CD4-positive, CD25-positive, alpha-beta regulatory T cell (primary cell): ENCODE results near the gene TMEM269. TPM values are rescaled to one million over a fixed set of nuclear protein-coding genes. Genes with fewer than 3 reads are reported as not detected.
A peak's percentile ranks its signal among the peaks of the same experiment; 100 is the strongest.

Experiments used
- ATAC-seq, 2 donors: fragments of 150-1000 bp; cut with Tn5 transposase; one replicate each; pipeline ENCODE4 v1.10.0; 2021; ENCODE audit warnings: low read depth in 2 of 2, moderate number of reproducible peaks in 2 of 2, moderate library complexity in 1 of 2
- DNase-seq, 3 donors: peaks; one replicate each; pipeline versions ENCODE4 v3.0.0 to v3.0.0-alpha.2; 2012 to 2022; ENCODE audit warnings: mixed read lengths in 1 of 3
- H3K27ac ChIP-seq: one replicate; pipeline ENCODE4 v1.7.0; 2013; ENCODE audit warnings: mild to moderate bottlenecking, low read length; ENCODE audit not compliant: insufficient read depth, poor library complexity, severe bottlenecking
- H3K27me3 ChIP-seq: one replicate; pipeline ENCODE4 v1.7.0; 2013; ENCODE audit warnings: low read length; ENCODE audit not compliant: control insufficient read depth, insufficient read depth
- H3K36me3 ChIP-seq: one replicate; pipeline ENCODE4 v1.7.0; 2013; ENCODE audit warnings: mild to moderate bottlenecking, low read length, moderate library complexity; ENCODE audit not compliant: control insufficient read depth, insufficient read depth
- H3K4me1 ChIP-seq: 2 replicates; pipeline ENCODE4 v1.7.0; 2013; ENCODE audit warnings: mild to moderate bottlenecking, low read length; ENCODE audit not compliant: insufficient read depth, control insufficient read depth, poor library complexity, severe bottlenecking
- H3K4me3 ChIP-seq: one replicate; pipeline ENCODE4 v1.7.0; 2013; ENCODE audit warnings: low read depth, mild to moderate bottlenecking, low read length, moderate library complexity
- H3K9me3 ChIP-seq, 2 experiments: 1 replicate in 1 of 2; 2 replicates in 1 of 2; pipeline ENCODE4 v1.7.0; 2013; ENCODE audit warnings: low read length in 2 of 2, mild to moderate bottlenecking in 1 of 2, moderate library complexity in 1 of 2; ENCODE audit not compliant: control insufficient read depth in 2 of 2
- H3K27ac Mint-ChIP-seq, 3 donors: one replicate each; pipeline ENCODE4 v1.8.0; 2020 to 2022; ENCODE audit warnings: mild to moderate bottlenecking in 3 of 3, mixed read lengths in 3 of 3, moderate library complexity in 2 of 3
- H3K27me3 Mint-ChIP-seq: one replicate; pipeline ENCODE4 v1.8.0; 2022; ENCODE audit warnings: mild to moderate bottlenecking, mixed read lengths
- H3K36me3 Mint-ChIP-seq: one replicate; pipeline ENCODE4 v1.8.0; 2020; ENCODE audit warnings: mixed read lengths
- H3K4me1 Mint-ChIP-seq, 4 donors: one replicate each; pipeline ENCODE4 v1.8.0; 2020 to 2022; ENCODE audit warnings: mixed read lengths in 4 of 4, mild to moderate bottlenecking in 1 of 4
- H3K4me3 Mint-ChIP-seq, 4 donors: one replicate each; pipeline ENCODE4 v1.8.0; 2020 to 2022; ENCODE audit warnings: mild to moderate bottlenecking in 4 of 4, mixed read lengths in 4 of 4, moderate library complexity in 3 of 4
- H3K9me3 Mint-ChIP-seq, 7 donors: one replicate each; pipeline ENCODE4 v1.8.0; 2020 to 2022; ENCODE audit warnings: mixed read lengths in 7 of 7, mild to moderate bottlenecking in 3 of 7, moderate library complexity in 2 of 7
- polyA plus RNA-seq, 4 donors: library from polyadenylated mRNA; unstranded; fragments of 300-500 nt; fragmentation: Illumina TruSeq; gene quantifications; one replicate each; pipeline ENCODE4 v1.2.3, GENCODE V29; 2021
- total RNA-seq: library from RNA; stranded (reverse); gene quantifications from one replicate; pipeline ENCODE4 v1.2.3, GENCODE V29; 2022

Gene TMEM269
- total and polyA plus RNA-seq, 5 donors from 2014 or later: 0.12 to 1.1 TPM; not detected in 3

- Histone ChIP-seq H3K27me3 (no peaks in the 10 kb centered on the region), H3K4me3 (no peak overlapping the region), H3K36me3 (no peaks in the 10 kb centered on the region), H3K9me3 (no peaks in the 10 kb centered on the region), H3K27ac (no peak overlapping the region), H3K4me1 (no peaks in the 10 kb centered on the region)
- Mint-ChIP-seq H3K27me3 (no peaks in the 10 kb centered on the region), H3K4me1 (peaks cover 0 to 11% (median 2%) of the 10 kb centered on the region in 4 donors), H3K9me3 (peaks cover 0 to 2% (median 0%) of the 10 kb centered on the region in 7 donors), H3K4me3 (no peak overlapping the region), H3K27ac (no peak overlapping the region), H3K36me3 (no peaks in the 10 kb centered on the region)
- ATAC-seq: no peak
- DNase-seq: no peak
Observed at GRCh38 chr1:42738678-42739226, 46.0 kb upstream of the TMEM269 start.

- H3K36me3 Mint-ChIP-seq: no peaks in the 10 kb centered on the region
- Histone ChIP-seq H3K27ac (no peak within 1 kb of the TSS), H3K4me3 (no peak within 1 kb of the TSS), H3K36me3 (no peaks in the 10 kb centered on the region), H3K9me3 (no peaks in the 10 kb centered on the region), H3K4me1 (no peaks in the 10 kb centered on the region), H3K27me3 (no peaks in the 10 kb centered on the region)
- H3K27me3 Mint-ChIP-seq: no peaks in the 10 kb centered on the region
- no peak within 1 kb of the TSS for H3K27ac Mint-ChIP-seq
- peaks cover 0 to 11% (median 2%) of the 10 kb centered on the region in 4 donors for H3K4me1 Mint-ChIP-seq
- H3K9me3 Mint-ChIP-seq: peaks cover 0 to 2% (median 0%) of the 10 kb centered on the region in 7 donors
- no peak for DNase-seq
- no peak for ATAC-seq
- no peak within 1 kb of the TSS for H3K4me3 Mint-ChIP-seq
Observed at GRCh38 chr1:42739753-42740700, 44.8 kb upstream of the TMEM269 start, which contains the start of gene CLDN19. Gene CLDN19 (minus strand): TSS chr1:42740236. CDS start chr1:42740063, 173 bp downstream.

GRCh38 chr1:42740851-42741580, 43.8 kb upstream of the TMEM269 start:
- DNase-seq (no peak), ATAC-seq (no peak)
- Histone ChIP-seq H3K36me3 (peaks cover 2% of the 10 kb centered on the region), H3K4me3 (no peak overlapping the region), H3K9me3 (no peaks in the 10 kb centered on the region), H3K4me1 (no peaks in the 10 kb centered on the region), H3K27ac (no peak overlapping the region), H3K27me3 (no peaks in the 10 kb centered on the region)
- H3K4me1 Mint-ChIP-seq: peaks cover 0 to 11% (median 2%) of the 10 kb centered on the region in 4 donors
- no peak overlapping the region for H3K27ac Mint-ChIP-seq
- H3K36me3 Mint-ChIP-seq: peaks cover 5% of the 10 kb centered on the region
- no peaks in the 10 kb centered on the region for H3K27me3 Mint-ChIP-seq
- H3K9me3 Mint-ChIP-seq: peaks cover 0 to 2% (median 0%) of the 10 kb centered on the region in 7 donors
- H3K4me3 Mint-ChIP-seq: no peak overlapping the region

- Histone ChIP-seq H3K4me1 (no peaks in the 10 kb centered on the region), H3K27ac (no peak overlapping the region), H3K9me3 (no peaks in the 10 kb centered on the region), H3K4me3 (no peak overlapping the region), H3K27me3 (no peaks in the 10 kb centered on the region), H3K36me3 (peaks cover 8% of the 10 kb centered on the region)
- ATAC-seq (no peak), DNase-seq (no peak)
- H3K4me3 Mint-ChIP-seq: no peak overlapping the region
- peaks cover 0 to 2% (median 0%) of the 10 kb centered on the region in 7 donors for H3K9me3 Mint-ChIP-seq
- H3K27ac Mint-ChIP-seq: no peak overlapping the region
- H3K27me3 Mint-ChIP-seq: no peaks in the 10 kb centered on the region
- H3K36me3 Mint-ChIP-seq: peaks cover 5% of the 10 kb centered on the region
- H3K4me1 Mint-ChIP-seq: peaks cover 0 to 9% (median 2%) of the 10 kb centered on the region in 4 donors
Observed at GRCh38 chr1:42741706-42742105, 43.1 kb upstream of the TMEM269 start.

GRCh38 chr1:42742141-42742540, 42.6 kb upstream of the TMEM269 start:
- no peaks in the 10 kb centered on the region for H3K27me3 Mint-ChIP-seq
- no peaks in the 10 kb centered on the region for H3K9me3 ChIP-seq
- no peak overlapping the region for H3K27ac ChIP-seq
- peaks cover 0 to 5% (median under 1%) of the 10 kb centered on the region in 4 donors for H3K4me1 Mint-ChIP-seq
- peaks cover 0 to 2% (median 0%) of the 10 kb centered on the region in 7 donors for H3K9me3 Mint-ChIP-seq
- no peaks in the 10 kb centered on the region for H3K27me3 ChIP-seq
- H3K27ac Mint-ChIP-seq: no peak overlapping the region
- H3K36me3 Mint-ChIP-seq: peaks cover 5% of the 10 kb centered on the region
- H3K4me1 ChIP-seq: no peaks in the 10 kb centered on the region
- peaks cover 8% of the 10 kb centered on the region for H3K36me3 ChIP-seq
- H3K4me3 Mint-ChIP-seq: no peak overlapping the region
- no peak for DNase-seq
- no peak overlapping the region for H3K4me3 ChIP-seq
- no peak for ATAC-seq

- Mint-ChIP-seq H3K27me3 (no peaks in the 10 kb centered on the region), H3K27ac (peak overlapping the region in 1 of 3 donors; percentile 28), H3K9me3 (peaks cover 0 to 2% (median 0%) of the 10 kb centered on the region in 7 donors), H3K4me1 (no peaks in the 10 kb centered on the region), H3K4me3 (no peak overlapping the region), H3K36me3 (peaks cover 5% of the 10 kb centered on the region)
- no peaks in the 10 kb centered on the region for H3K9me3 ChIP-seq
- H3K36me3 ChIP-seq: peaks cover 8% of the 10 kb centered on the region
- no peaks in the 10 kb centered on the region for H3K4me1 ChIP-seq
- H3K27ac ChIP-seq: no peak overlapping the region
- H3K27me3 ChIP-seq: no peaks in the 10 kb centered on the region
- ATAC-seq (no peak), DNase-seq (no peak)
- no peak overlapping the region for H3K4me3 ChIP-seq
Observed at GRCh38 chr1:42742617-42743316, 42.0 kb upstream of the TMEM269 start.
